DOHH2 (cell line): Measurements from ENCODE around the gene ANKRD33.

Experiments used
- H3F3A ChIP-seq: fragments of 200-600 bp; sonication (generic), shearing (Covaris generic); 2 replicates; pipeline ENCODE4 v1.6.0; 2016; ENCODE audit warnings: antibody characterized with exemption, mild to moderate bottlenecking; ENCODE audit not compliant: control insufficient read depth, insufficient read depth
- H3K27ac ChIP-seq: fragments of 200-600 bp; sonication (generic); 2 replicates; pipeline ENCODE4 v1.5.1; 2014; ENCODE audit warnings: low read depth, mild to moderate bottlenecking, low read length, moderate library complexity
- H3K27me3 ChIP-seq: fragments of 200-600 bp; sonication (generic); 2 replicates; pipeline ENCODE4 v1.6.1; 2014; ENCODE audit warnings: mild to moderate bottlenecking, low read length, mixed read lengths; ENCODE audit not compliant: control insufficient read depth
- H3K36me3 ChIP-seq: fragments of 200-600 bp; sonication (generic); 2 replicates; pipeline ENCODE4 v1.6.1; 2014; ENCODE audit warnings: mild to moderate bottlenecking, low read length, moderate library complexity, mixed read lengths; ENCODE audit not compliant: control insufficient read depth
- H3K4me1 ChIP-seq: fragments of 200-600 bp; sonication (generic); 2 replicates; pipeline ENCODE4 v1.6.1; 2014; ENCODE audit warnings: mild to moderate bottlenecking, low read length, mixed read lengths; ENCODE audit not compliant: control insufficient read depth
- H3K4me2 ChIP-seq: fragments of 200-600 bp; sonication (generic); 2 replicates; pipeline ENCODE4 v1.6.0; 2014; ENCODE audit warnings: mild to moderate bottlenecking, low read length, moderate library complexity
- H3K4me3 ChIP-seq: fragments of 200-600 bp; sonication (generic); 2 replicates; pipeline ENCODE4 v1.5.1; 2014; ENCODE audit warnings: mild to moderate bottlenecking, low read length, mixed read lengths
- H3K79me2 ChIP-seq: fragments of 200-600 bp; sonication (generic); 2 replicates; pipeline ENCODE4 v1.6.1; 2014; ENCODE audit warnings: mild to moderate bottlenecking, low read length, mixed read lengths; ENCODE audit not compliant: control insufficient read depth
- H3K9me2 ChIP-seq: fragments of 200-600 bp; sonication (generic); replicated peaks from 2 replicates; pipeline ENCODE4 v1.6.1; 2014; ENCODE audit warnings: mild to moderate bottlenecking, low read length, mixed read lengths; ENCODE audit not compliant: control insufficient read depth
- H3K9me3 ChIP-seq: fragments of 200-600 bp; sonication (generic); 2 replicates; pipeline ENCODE4 v1.6.1; 2014; ENCODE audit warnings: antibody characterized with exemption, low read length, mixed read lengths; ENCODE audit not compliant: control insufficient read depth, insufficient read depth
- H4K20me1 ChIP-seq: fragments of 200-600 bp; sonication (generic); 2 replicates; pipeline ENCODE4 v1.6.0; 2014; ENCODE audit warnings: low read depth, mild to moderate bottlenecking, antibody characterized with exemption, low read length, moderate library complexity; ENCODE audit not compliant: control insufficient read depth, insufficient read depth
- EZH2phosphoT487 ChIP-seq: fragments of 200-600 bp; sonication (generic); IDR thresholded peaks from 2 replicates; pipeline ENCODE4 v1.6.1; 2017; ENCODE audit warnings: borderline replicate concordance, mild to moderate bottlenecking, antibody characterized with exemption, low read length, moderate library complexity, mixed read lengths
- TF ChIP-seq, protein P1 (sequence below): fragments of 200-600 bp; sonication (generic); IDR thresholded peaks from one replicate; pipeline ENCODE4 v1.5.1; 2014; ENCODE audit warnings: antibody characterized with exemption, mild to moderate bottlenecking, low read depth, low read length; ENCODE audit not compliant: poor library complexity, severe bottlenecking

ANKRD33 gene

DNA sequence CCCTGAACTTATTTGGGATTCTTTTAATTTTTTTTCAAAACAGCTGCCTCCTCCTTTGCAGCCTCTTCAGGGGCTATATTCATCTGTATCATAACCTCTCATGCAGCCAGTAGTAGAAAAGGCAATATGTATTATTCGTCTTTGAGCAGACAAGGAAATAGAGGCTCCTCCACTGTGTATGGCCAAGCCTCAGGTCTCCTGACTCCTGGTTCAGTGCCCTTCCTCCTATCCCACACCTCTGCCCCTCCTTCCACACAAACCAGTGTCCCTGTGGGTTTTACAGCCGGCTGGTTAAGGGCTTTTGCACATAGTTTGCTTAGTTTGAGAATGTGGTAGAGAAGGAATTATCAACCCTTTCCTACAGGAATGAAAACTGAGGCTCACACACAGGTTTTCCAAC lies 10.6 kb downstream of the ANKRD33 start:
- TF ChIP-seq EZH2phosphoT487: no peak
- TF ChIP-seq, protein P1, sequence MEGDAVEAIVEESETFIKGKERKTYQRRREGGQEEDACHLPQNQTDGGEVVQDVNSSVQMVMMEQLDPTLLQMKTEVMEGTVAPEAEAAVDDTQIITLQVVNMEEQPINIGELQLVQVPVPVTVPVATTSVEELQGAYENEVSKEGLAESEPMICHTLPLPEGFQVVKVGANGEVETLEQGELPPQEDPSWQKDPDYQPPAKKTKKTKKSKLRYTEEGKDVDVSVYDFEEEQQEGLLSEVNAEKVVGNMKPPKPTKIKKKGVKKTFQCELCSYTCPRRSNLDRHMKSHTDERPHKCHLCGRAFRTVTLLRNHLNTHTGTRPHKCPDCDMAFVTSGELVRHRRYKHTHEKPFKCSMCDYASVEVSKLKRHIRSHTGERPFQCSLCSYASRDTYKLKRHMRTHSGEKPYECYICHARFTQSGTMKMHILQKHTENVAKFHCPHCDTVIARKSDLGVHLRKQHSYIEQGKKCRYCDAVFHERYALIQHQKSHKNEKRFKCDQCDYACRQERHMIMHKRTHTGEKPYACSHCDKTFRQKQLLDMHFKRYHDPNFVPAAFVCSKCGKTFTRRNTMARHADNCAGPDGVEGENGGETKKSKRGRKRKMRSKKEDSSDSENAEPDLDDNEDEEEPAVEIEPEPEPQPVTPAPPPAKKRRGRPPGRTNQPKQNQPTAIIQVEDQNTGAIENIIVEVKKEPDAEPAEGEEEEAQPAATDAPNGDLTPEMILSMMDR: no peak
- H3K4me1 ChIP-seq: no peaks in the 10 kb centered on the region
- H3K27ac ChIP-seq: no peak overlapping the region
- H3K4me2 ChIP-seq: no peak overlapping the region
- H3K9me2 ChIP-seq: no peaks in the 10 kb centered on the region
- H3K27me3 ChIP-seq: peaks cover 10% of the 10 kb centered on the region
- H3K9me3 ChIP-seq: no peaks in the 10 kb centered on the region
- H4K20me1 ChIP-seq: no peaks in the 10 kb centered on the region
- no peak overlapping the region for H3K4me3 ChIP-seq
- no peaks in the 10 kb centered on the region for H3F3A ChIP-seq
- no peaks in the 10 kb centered on the region for H3K36me3 ChIP-seq
- no peaks in the 10 kb centered on the region for H3K79me2 ChIP-seq

DNA sequence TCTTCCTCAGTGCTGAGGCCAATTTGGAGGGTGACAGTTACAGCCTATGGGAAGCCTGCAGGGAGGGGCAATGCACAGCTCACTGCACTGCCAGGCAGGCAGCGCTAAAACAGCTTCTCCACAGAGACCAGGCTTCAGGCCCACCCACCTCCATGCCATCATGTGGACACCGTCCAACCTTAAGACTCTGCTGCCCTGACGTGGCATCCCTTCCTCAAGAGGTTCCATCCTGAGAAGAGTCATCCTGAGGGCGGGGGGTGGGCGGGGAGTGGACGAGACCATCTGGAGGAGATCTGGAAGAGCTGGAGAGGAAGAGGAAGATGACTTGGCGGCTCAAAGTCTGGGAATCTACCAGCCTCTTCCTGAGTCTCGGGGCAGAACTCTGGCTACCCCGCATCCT lies 11.0 kb downstream of the ANKRD33 start:
- Histone ChIP-seq H3K9me3 (no peaks in the 10 kb centered on the region), H3K4me2 (no peak overlapping the region), H3K9me2 (no peaks in the 10 kb centered on the region), H3K27me3 (peaks cover 10% of the 10 kb centered on the region), H3K36me3 (no peaks in the 10 kb centered on the region), H3K4me3 (no peak overlapping the region), H3F3A (no peaks in the 10 kb centered on the region), H3K79me2 (no peaks in the 10 kb centered on the region), H3K27ac (no peak overlapping the region), H4K20me1 (no peaks in the 10 kb centered on the region), H3K4me1 (no peaks in the 10 kb centered on the region)
- no peak for TF ChIP-seq EZH2phosphoT487
- TF ChIP-seq, protein P1: no peak

DNA sequence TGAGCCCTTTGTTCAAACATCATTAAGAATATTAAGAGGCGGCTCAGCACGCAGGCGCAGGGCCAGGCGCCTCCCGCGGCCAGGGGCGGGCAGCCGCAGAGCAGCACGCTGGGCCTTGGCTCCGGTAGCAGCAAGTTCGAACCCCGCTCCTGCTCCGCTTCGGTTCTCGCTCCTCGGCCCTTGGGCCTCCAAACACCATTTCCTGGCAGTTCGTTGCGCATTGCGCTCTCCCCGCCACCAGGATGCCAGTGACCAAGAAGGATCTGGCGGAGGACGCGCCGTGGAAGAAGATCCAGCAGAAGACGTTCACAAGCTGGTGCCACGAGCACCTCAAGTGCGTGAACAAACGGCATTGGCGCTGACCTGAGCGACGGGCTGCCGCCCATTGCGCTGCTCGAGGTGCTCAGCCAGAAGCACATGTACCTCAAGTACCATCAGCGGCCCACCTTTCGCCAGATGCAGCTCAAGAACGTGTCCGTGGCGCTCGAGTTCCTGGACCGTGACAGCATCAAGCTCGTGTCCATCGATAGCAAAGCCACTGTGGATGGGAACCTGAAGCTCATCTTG lies 12.5 kb downstream of the ANKRD33 start:
- no peak overlapping the region for H3K4me3 ChIP-seq
- no peak overlapping the region for H3K4me2 ChIP-seq
- H3K36me3 ChIP-seq: no peaks in the 10 kb centered on the region
- no peak overlapping the region for H3K27ac ChIP-seq
- H3K4me1 ChIP-seq: no peaks in the 10 kb centered on the region
- H3F3A ChIP-seq: no peaks in the 10 kb centered on the region
- no peak for TF ChIP-seq EZH2phosphoT487
- TF ChIP-seq, protein P1: no peak
- H3K9me3 ChIP-seq: no peaks in the 10 kb centered on the region
- no peaks in the 10 kb centered on the region for H3K79me2 ChIP-seq
- H3K27me3 ChIP-seq: peaks cover 10% of the 10 kb centered on the region
- no peaks in the 10 kb centered on the region for H3K9me2 ChIP-seq
- H4K20me1 ChIP-seq: no peaks in the 10 kb centered on the region
